ENCODE data around the gene AIFM3. TPM values are rescaled to one million over a fixed set of nuclear protein-coding genes. Genes with fewer than 3 reads are reported as not detected.
"Not testable (repeated sequence)": the region's sequence is repeated elsewhere in the genome, so short reads cannot be mapped to it uniquely, and the experiment has no call there.

Gene AIFM3
- total RNA-seq, 1 donor from 2014 or later = 0.93 TPM

DNA sequence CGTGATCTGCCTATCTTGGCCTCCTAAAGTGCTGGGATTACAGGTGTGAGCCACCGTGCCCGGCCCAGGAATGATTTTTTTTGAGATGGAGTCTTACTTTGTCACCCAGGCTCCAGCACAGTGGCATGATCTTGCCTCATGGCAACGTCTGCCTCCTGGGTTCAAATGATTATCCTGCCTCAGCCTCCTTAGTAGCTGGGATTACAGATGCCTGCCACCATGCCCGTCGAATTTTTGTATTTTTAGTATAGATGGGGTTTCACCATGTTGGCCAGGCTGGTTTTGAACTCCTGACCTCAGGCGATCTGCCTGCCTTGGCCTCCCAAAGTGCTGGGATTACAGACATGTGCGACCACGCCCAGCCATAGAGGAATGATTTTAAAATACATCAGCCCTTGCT is 32.0 kb upstream of the AIFM3 start:
- H3K9me3 Mint-ChIP-seq; DNase-seq (ENCODE audit: low spot score); H3K27me3 Mint-ChIP-seq (ENCODE audit: insufficient read depth); H3K4me3 Mint-ChIP-seq; H3K27ac Mint-ChIP-seq; intact Hi-C loops (cut with micrococcal nuclease): not testable (repeated sequence)
- Mint-ChIP-seq H3K4me1 (ENCODE audit: low read depth) (peaks cover 52% of the 10 kb centered on the region), H3K36me3 (ENCODE audit: low read depth) (peaks cover 27% of the 10 kb centered on the region)

- H3K9me3 Mint-ChIP-seq; H3K4me3 Mint-ChIP-seq; intact Hi-C loops (cut with micrococcal nuclease); H3K27me3 Mint-ChIP-seq (ENCODE audit: insufficient read depth); H3K27ac Mint-ChIP-seq; DNase-seq (ENCODE audit: low spot score): not testable (repeated sequence)
- Mint-ChIP-seq H3K36me3 (ENCODE audit: low read depth) (peaks cover 30% of the 10 kb centered on the region), H3K4me1 (ENCODE audit: low read depth) (peaks cover 61% of the 10 kb centered on the region)
Observed at GRCh38 chr22:20935780-20936539, 31.1 kb upstream of the AIFM3 start.

DNA sequence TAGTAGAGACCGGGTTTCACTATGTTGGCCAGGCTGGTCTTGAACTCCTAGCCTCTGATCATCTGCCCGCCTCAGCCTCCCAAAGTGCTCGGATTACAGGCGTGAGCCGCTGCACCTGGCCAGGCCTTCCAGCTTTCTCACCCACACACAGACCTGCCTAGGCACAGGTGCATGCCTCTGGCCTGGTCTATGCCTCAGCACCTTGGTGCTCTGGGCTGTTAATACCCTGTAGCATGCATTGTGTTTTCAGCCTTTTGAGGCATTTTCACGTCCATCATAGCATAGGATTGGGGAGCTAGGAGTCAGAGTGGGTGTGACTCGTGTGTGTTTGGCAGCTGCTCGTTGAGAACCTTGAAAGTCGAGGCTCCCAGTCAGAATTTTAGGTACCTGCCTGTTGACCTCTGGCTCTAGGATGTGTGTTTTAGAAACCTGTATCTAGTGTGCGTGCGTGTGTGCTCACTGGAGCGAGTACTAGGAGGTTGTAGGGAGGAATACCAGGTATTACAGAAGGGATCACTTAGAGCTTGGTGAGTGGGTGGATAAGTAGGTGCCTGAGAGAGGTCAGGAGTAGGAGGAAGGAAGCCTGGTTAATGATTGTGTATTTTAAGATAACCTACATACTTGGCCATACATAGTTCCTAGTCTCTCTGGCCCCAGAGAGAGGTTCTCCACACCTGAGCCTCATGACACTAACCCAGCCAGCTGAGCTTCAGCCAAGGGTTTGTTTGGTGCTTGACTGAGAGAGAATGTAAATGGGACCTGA is 29.8 kb upstream of the AIFM3 start:
- no peak for DNase-seq (ENCODE audit: low spot score)
- intact Hi-C loops (cut with micrococcal nuclease) = no loop called here
- Mint-ChIP-seq H3K4me3 (peak overlapping the region; percentile 7), H3K4me1 (ENCODE audit: low read depth) (peaks cover 60% of the 10 kb centered on the region), H3K27ac (peak overlapping the region; percentile 10), H3K36me3 (ENCODE audit: low read depth) (peaks cover 30% of the 10 kb centered on the region), H3K27me3 (ENCODE audit: insufficient read depth) (no peaks in the 10 kb centered on the region), H3K9me3 (no peaks in the 10 kb centered on the region)

GRCh38 chr22:20937794-20938671 is 29.0 kb upstream of the AIFM3 start:
- DNase-seq (ENCODE audit: low spot score) = no peak
- intact Hi-C loops (cut with micrococcal nuclease) = no loop called here
- Mint-ChIP-seq H3K27ac (peak overlapping the region; percentile 15), H3K9me3 (no peaks in the 10 kb centered on the region), H3K4me1 (ENCODE audit: low read depth) (peaks cover 59% of the 10 kb centered on the region), H3K4me3 (no peak overlapping the region), H3K36me3 (ENCODE audit: low read depth) (peaks cover 30% of the 10 kb centered on the region), H3K27me3 (ENCODE audit: insufficient read depth) (no peaks in the 10 kb centered on the region)

GRCh38 chr22:20939457-20940185 is 27.4 kb upstream of the AIFM3 start:
- H3K4me3 Mint-ChIP-seq; DNase-seq (ENCODE audit: low spot score); intact Hi-C loops (cut with micrococcal nuclease); H3K27ac Mint-ChIP-seq; H3K9me3 Mint-ChIP-seq; H3K27me3 Mint-ChIP-seq (ENCODE audit: insufficient read depth): not testable (repeated sequence)
- H3K36me3 Mint-ChIP-seq (ENCODE audit: low read depth) = peaks cover 25% of the 10 kb centered on the region
- peaks cover 64% of the 10 kb centered on the region for H3K4me1 Mint-ChIP-seq (ENCODE audit: low read depth)

GRCh38 chr22:20940186-20940651 is 26.8 kb upstream of the AIFM3 start:
- Mint-ChIP-seq H3K27ac (no peak overlapping the region), H3K9me3 (no peaks in the 10 kb centered on the region), H3K4me3 (no peak overlapping the region), H3K36me3 (ENCODE audit: low read depth) (peaks cover 25% of the 10 kb centered on the region), H3K4me1 (ENCODE audit: low read depth) (peaks cover 65% of the 10 kb centered on the region), H3K27me3 (ENCODE audit: insufficient read depth) (no peaks in the 10 kb centered on the region)
- no peak for DNase-seq (ENCODE audit: low spot score)
- intact Hi-C loops (cut with micrococcal nuclease) = no loop called here

GRCh38 chr22:20940904-20941385 is 26.1 kb upstream of the AIFM3 start:
- intact Hi-C loops (cut with micrococcal nuclease) = no loop called here
- H3K4me3 Mint-ChIP-seq = no peak overlapping the region
- peaks cover 70% of the 10 kb centered on the region for H3K4me1 Mint-ChIP-seq (ENCODE audit: low read depth)
- H3K36me3 Mint-ChIP-seq (ENCODE audit: low read depth) = peaks cover 23% of the 10 kb centered on the region
- no peaks in the 10 kb centered on the region for H3K9me3 Mint-ChIP-seq
- no peak for DNase-seq (ENCODE audit: low spot score)
- H3K27ac Mint-ChIP-seq = no peak overlapping the region
- H3K27me3 Mint-ChIP-seq (ENCODE audit: insufficient read depth) = no peaks in the 10 kb centered on the region

- H3K36me3 Mint-ChIP-seq (ENCODE audit: low read depth) = peaks cover 20% of the 10 kb centered on the region
- H3K4me3 Mint-ChIP-seq; H3K27ac Mint-ChIP-seq; H3K9me3 Mint-ChIP-seq; H3K27me3 Mint-ChIP-seq (ENCODE audit: insufficient read depth); DNase-seq (ENCODE audit: low spot score); intact Hi-C loops (cut with micrococcal nuclease): not testable (repeated sequence)
- peaks cover 65% of the 10 kb centered on the region for H3K4me1 Mint-ChIP-seq (ENCODE audit: low read depth)
Observed at GRCh38 chr22:20942203-20942902, 24.7 kb upstream of the AIFM3 start.

DNA sequence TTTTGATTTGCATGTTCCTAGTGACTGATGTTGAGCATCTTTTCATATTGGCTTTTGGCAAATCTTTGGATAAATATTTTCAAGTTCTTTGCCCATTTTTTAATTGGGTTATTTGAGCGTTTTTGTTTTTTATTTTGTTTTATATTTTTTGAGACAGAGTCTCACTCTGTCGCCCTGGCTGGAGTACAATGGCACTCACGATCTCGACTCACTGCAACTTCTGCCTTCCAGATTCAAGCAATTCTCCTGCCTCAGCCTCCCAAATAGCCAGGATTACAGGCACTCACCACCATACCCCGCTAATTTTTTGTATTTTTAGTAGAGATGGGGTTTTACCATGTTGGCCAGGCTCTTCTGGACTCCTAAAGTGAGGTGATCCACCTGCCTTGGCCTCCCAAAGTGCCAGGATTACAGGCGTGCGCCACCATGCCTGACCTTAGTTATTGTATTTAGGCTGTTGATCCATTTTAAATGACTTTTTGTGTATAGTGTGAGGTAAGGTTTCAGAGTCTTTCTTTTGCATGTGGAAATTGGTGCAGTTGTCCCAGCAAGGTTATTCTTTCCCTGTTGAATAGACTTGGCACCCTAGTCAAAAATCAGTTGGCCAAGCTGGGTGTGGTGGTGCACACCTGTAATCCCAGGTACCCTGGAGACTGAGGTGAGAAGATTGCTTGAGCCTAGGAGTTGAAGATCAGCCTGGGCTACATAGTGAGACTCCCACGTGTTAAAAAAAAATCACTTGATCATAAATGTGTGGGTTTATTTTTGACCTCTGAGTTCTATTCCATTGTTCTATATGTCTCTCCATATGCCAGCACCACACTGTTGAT is 23.7 kb upstream of the AIFM3 start:
- Mint-ChIP-seq H3K27me3 (ENCODE audit: insufficient read depth) (no peaks in the 10 kb centered on the region), H3K4me3 (no peak overlapping the region), H3K27ac (no peak overlapping the region), H3K4me1 (ENCODE audit: low read depth) (peaks cover 59% of the 10 kb centered on the region), H3K36me3 (ENCODE audit: low read depth) (peaks cover 23% of the 10 kb centered on the region), H3K9me3 (no peaks in the 10 kb centered on the region)
- DNase-seq (ENCODE audit: low spot score) = no peak
- intact Hi-C loops (cut with micrococcal nuclease) = no loop called here

DNA sequence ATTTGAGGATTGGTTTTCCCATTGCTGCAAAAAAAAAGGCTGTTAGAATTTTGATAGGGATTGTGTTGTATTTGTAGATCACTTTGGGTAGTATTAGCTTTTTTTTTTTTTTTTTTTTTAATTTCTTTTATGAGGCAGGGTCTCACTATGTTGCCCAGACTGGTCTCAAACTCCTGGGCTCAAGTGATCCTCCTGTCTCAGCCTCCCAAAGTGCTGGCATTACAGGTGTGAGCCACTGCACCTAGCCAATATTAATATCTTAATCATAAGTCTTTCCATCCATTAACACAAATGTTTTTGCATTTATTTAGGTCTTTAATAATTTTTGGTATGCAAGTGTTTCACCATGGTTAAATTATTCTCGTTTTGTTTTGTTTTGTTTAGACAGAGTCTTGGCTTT is 23.0 kb upstream of the AIFM3 start:
- peaks cover 53% of the 10 kb centered on the region for H3K4me1 Mint-ChIP-seq (ENCODE audit: low read depth)
- intact Hi-C loops (cut with micrococcal nuclease) = no loop called here
- no peaks in the 10 kb centered on the region for H3K9me3 Mint-ChIP-seq
- H3K27me3 Mint-ChIP-seq (ENCODE audit: insufficient read depth) = no peaks in the 10 kb centered on the region
- no peak for DNase-seq (ENCODE audit: low spot score)
- no peak overlapping the region for H3K4me3 Mint-ChIP-seq
- H3K36me3 Mint-ChIP-seq (ENCODE audit: low read depth) = peaks cover 19% of the 10 kb centered on the region
- no peak overlapping the region for H3K27ac Mint-ChIP-seq

DNA sequence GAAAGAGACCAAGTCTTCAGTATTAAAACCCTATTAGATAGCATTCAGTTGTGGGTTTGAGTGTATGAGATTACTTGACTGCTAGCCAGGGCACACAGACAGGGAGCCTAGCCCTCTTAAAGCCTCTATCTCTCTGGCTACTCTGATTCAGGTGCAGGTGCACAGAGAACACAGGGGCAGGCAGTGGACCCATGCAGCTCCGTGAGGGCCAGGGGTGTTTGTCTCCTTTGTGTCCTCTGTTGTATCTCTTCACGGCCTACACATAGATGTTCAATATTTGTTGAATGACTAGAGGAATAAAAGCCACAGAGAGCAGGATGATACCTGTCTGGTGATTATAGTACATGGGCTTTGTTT is 21.5 kb upstream of the AIFM3 start:
- DNase-seq (ENCODE audit: low spot score) = no peak
- H3K4me1 Mint-ChIP-seq (ENCODE audit: low read depth) = peaks cover 58% of the 10 kb centered on the region
- H3K27ac Mint-ChIP-seq = no peak overlapping the region

More for the DNA sequence above, 21.5 kb upstream of the AIFM3 start:
- no peaks in the 10 kb centered on the region for H3K9me3 Mint-ChIP-seq
- H3K36me3 Mint-ChIP-seq (ENCODE audit: low read depth) = peaks cover 27% of the 10 kb centered on the region
- intact Hi-C loops (cut with micrococcal nuclease) = no loop called here
- H3K27me3 Mint-ChIP-seq (ENCODE audit: insufficient read depth) = no peaks in the 10 kb centered on the region
- no peak overlapping the region for H3K4me3 Mint-ChIP-seq
